Cardiac fibroblast (primary cell): ENCODE data around the gene CDRT15.

ENCODE experiments used
- DNase-seq, 2 donors: peaks; one replicate each; pipeline versions ENCODE4 v3.0.0 to v3.0.0-alpha.2; 2010; ENCODE audit warnings: low read depth in 2 of 2
- H3K4me3 ChIP-seq, 2 donors: replicated peaks in 1 of 2; 1 replicate in 1 of 2; 2 replicates in 1 of 2; pipeline ENCODE4 v1.5.1; 2011; ENCODE audit warnings: low read depth in 2 of 2, low read length in 2 of 2, mild to moderate bottlenecking in 2 of 2, moderate library complexity in 1 of 2
- CTCF ChIP-seq: IDR thresholded peaks from one replicate; pipeline ENCODE4 v1.5.1; 2011; ENCODE audit warnings: low read depth, mild to moderate bottlenecking, low read length, inconsistent platforms

The CDRT15 gene

GRCh38 chr17:14207791-14208190 lies 28.9 kb downstream of the CDRT15 start:
- no peak overlapping the region for H3K4me3 ChIP-seq
- no peak for DNase-seq
- TF ChIP-seq CTCF: no peak

GRCh38 chr17:14206891-14207290 lies 29.8 kb downstream of the CDRT15 start:
- no peak overlapping the region for H3K4me3 ChIP-seq
- TF ChIP-seq CTCF: no peak
- no peak for DNase-seq

GRCh38 chr17:14205992-14206461 lies 30.6 kb downstream of the CDRT15 start:
- no peak overlapping the region for H3K4me3 ChIP-seq
- DNase-seq: no peak

GRCh38 chr17:14205380-14205779 lies 31.3 kb downstream of the CDRT15 start:
- no peak for DNase-seq
- TF ChIP-seq CTCF: no peak
- H3K4me3 ChIP-seq: no peak overlapping the region

More at GRCh38 chr17:14205992-14206461, 30.6 kb downstream of the CDRT15 start:
- no peak for TF ChIP-seq CTCF

- no peak overlapping the region for H3K4me3 ChIP-seq
- DNase-seq: no peak
- TF ChIP-seq CTCF: no peak
Observed at GRCh38 chr17:14204546-14204945, 32.1 kb downstream of the CDRT15 start.

- DNase-seq: no peak
- no peak for TF ChIP-seq CTCF
- H3K4me3 ChIP-seq: no peak overlapping the region
Observed at GRCh38 chr17:14204084-14204483, 32.6 kb downstream of the CDRT15 start.

GRCh38 chr17:14203388-14203787 lies 33.3 kb downstream of the CDRT15 start:
- TF ChIP-seq CTCF: peak; percentile 27
- no peak overlapping the region for H3K4me3 ChIP-seq
- DNase-seq: peak; percentile 6 to 11
